PC-9 (cell line): ENCODE data around the gene NOL9.

Experiments used
- CTCF ChIP-seq: fragments of 200-600 bp; sonication (generic); conservative IDR thresholded peaks from 2 replicates; pipeline ENCODE4 v1.6.1; 2017; ENCODE audit warnings: mixed run types, antibody characterized with exemption, mild to moderate bottlenecking, moderate library complexity
- EZH2 ChIP-seq: fragments of 200-600 bp; sonication (generic); IDR thresholded peaks from 2 replicates; pipeline ENCODE4 v1.8.0; 2017; ENCODE audit warnings: antibody characterized with exemption, low read depth

- TF ChIP-seq CTCF: no peak
- no peak for TF ChIP-seq EZH2
Measured at GRCh38 chr1:6544831-6545230, 9.5 kb downstream of the NOL9 start.
